ENCODE measurements around the gene RNF114.
"Not testable (repeated sequence)": the region's sequence is repeated elsewhere in the genome, so short reads cannot be mapped to it uniquely, and the experiment has no call there.

The RNF114 gene

GRCh38 chr20:49928411-49929141 lies 7.6 kb upstream of the RNF114 start:
- DNase-seq: peak; percentile 85

GRCh38 chr20:49929142-49929494 lies 7.1 kb upstream of the RNF114 start:
- DNase-seq: no peak

- no peak for DNase-seq
These were observed 448 bp upstream of the RNF114 start for GRCh38 chr20:49935746-49936152.

- no peak for DNase-seq
These were observed 1.1 kb downstream of the RNF114 start for GRCh38 chr20:49937027-49937929.

- DNase-seq: no peak
These were observed 2.3 kb downstream of the RNF114 start for GRCh38 chr20:49938173-49939163.

- DNase-seq: no peak
These were observed 5.3 kb downstream of the RNF114 start for GRCh38 chr20:49941456-49941855.

- no peak for DNase-seq
These were observed 6.1 kb downstream of the RNF114 start for GRCh38 chr20:49942303-49942702.

GRCh38 chr20:49942942-49943341 lies 6.7 kb downstream of the RNF114 start:
- no peak for DNase-seq

GRCh38 chr20:49945306-49945700 lies 9.1 kb downstream of the RNF114 start:
- no peak for DNase-seq

- no peak for DNase-seq
These were observed 9.7 kb downstream of the RNF114 start for GRCh38 chr20:49945701-49946477.

GRCh38 chr20:49948178-49948577 lies 12.0 kb downstream of the RNF114 start:
- DNase-seq: no peak

GRCh38 chr20:49948809-49949507 lies 12.8 kb downstream of the RNF114 start:
- DNase-seq: no peak

- peak; percentile 50 for DNase-seq
These were observed 15.0 kb downstream of the RNF114 start for GRCh38 chr20:49951151-49951550.

- DNase-seq: no peak
These were observed 19.0 kb downstream of the RNF114 start for GRCh38 chr20:49955167-49955566.

- not testable (repeated sequence) for DNase-seq
These were observed 19.7 kb downstream of the RNF114 start for GRCh38 chr20:49955830-49956396.

- DNase-seq: no peak
These were observed 20.5 kb downstream of the RNF114 start for GRCh38 chr20:49956689-49957088.

- DNase-seq: not testable (repeated sequence)
These were observed 21.1 kb downstream of the RNF114 start for GRCh38 chr20:49957089-49957938.

GRCh38 chr20:49961413-49961812 lies 25.2 kb downstream of the RNF114 start:
- DNase-seq: no peak

- peak; percentile 35 for DNase-seq
These were observed 29.0 kb downstream of the RNF114 start for GRCh38 chr20:49964964-49965780.
